LoVo (cell line): ENCODE measurements around the gene COL4A4.
A peak's percentile ranks its signal among the peaks of the same experiment; 100 is the strongest.

Source experiments
- DNase-seq: peaks from one replicate; pipeline ENCODE4 v3.0.0-alpha.2; 2016; ENCODE audit warnings: low spot score

The COL4A4 gene

DNA sequence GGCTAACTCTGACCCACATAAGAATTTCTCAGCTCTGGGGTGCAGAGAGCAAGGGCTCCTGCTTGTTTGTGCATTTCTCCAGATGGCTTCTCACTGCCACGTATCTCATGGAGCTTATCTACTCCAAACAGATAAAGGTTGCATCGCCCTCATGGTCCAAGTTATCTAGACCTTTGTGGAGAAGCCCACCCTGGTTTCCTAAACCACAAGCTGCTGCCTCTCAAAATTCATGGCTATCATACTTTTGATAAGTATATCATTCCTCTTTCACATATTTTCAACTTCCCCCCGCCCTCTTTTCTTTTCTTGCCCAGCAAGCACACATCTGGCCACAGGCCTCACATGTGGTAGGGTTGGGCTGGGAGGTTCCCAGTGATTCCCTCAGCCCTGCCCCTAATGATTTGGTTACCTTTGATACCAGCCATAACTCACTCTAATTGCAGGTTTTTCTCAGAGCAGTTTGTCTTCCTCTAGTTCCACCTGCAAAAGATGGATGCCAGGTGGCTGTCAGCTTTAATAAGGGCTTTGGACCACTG, 182.1 kb downstream of the COL4A4 start:
- no peak for DNase-seq

DNA sequence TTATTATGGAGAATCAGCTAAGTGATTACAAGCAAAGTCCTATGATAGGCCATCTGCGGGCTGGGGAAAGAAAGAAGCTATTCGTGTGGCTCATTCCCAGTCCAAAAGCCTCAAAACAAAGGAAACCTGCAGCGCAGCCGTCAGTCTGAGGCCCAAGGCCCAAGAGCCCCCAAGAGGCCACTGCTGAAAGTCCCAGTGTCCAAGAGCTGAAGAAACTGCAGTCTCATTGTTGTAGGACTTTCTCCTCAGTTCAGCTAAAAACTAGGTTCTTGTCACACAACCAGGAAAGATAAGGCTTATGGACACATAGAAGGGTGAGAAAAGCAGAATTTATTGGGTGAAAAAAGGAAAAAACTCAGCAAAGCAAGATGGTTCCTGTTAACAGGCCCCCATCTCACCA, 185.0 kb downstream of the COL4A4 start:
- DNase-seq: no peak

DNA sequence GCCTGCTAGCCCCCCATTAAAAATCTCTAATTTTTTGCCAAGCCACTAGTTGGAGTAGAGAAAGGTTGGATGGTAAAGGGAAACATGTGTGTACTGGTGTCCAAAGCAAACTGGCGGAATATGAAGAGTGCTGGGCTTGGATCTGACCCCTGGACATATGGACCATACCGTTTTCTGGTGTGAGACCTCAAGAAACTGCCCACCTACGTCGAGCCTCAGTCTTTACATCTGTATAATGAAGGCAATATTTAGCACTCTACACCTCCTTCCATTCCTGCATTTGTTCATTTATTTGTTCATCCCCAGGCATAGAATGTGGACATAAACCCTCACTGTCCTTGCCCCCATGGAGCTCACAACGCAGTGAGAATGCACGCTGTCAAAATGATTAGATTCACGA, 185.7 kb downstream of the COL4A4 start:
- DNase-seq: no peak

DNA sequence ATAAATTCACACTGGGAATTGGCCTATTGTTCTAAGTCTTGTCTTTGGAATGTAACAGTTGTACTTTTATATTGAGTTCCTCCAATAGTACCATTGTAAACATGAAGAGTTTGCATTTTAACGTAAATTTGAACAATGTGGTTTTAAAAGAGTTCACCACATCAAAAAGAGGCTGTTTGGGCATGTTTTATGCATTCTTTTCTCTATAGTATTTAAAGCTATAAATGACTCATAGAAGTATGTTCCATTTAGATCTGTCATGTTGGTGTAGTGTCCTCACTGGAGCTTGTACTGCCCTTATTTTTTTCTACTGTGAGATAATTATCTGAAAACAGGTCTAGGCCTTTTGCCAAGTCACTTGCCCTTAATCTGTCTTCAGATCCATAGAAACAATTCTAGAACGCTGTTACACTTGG, 186.2 kb downstream of the COL4A4 start:
- peak; percentile 74 for DNase-seq

DNA sequence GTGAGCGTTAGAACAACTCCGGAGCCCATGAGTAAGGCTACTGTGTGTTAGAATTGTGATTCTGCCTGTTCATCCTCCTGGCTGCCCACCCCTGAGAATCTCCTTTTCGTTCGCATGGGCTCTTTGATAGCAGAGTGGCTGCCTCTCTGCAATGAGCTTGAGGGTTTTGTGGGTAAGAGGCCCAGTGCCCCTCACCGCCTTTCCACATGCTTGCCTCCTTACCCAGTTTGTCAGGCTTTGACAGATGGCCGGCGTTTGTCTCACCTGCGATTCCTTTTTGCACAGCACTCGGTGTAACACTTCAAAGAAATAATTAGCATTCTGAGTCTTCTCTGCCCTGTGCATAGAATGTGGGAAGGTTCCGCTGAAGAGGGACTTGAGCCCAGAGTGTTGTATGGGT, 190.2 kb downstream of the COL4A4 start:
- no peak for DNase-seq

DNA sequence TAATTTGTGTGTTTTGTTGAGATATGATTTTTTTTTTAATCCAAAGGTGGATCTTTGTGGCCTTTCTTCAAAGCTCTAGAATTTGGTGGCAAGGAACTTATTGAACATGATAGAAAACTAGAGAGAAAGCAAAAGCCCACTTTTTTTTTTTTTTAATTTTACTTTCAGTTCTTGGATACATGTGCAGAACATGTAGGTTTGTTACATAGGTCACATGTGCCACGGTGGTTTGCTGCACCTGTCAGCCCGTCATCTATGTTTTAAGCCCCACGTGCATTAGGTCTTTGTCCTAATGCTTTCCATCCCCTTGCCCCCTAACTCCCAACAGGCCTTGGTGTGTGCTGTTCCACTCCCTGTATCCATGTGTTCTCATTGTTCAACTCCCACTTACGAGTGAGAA, 192.2 kb downstream of the COL4A4 start:
- DNase-seq: no peak

DNA sequence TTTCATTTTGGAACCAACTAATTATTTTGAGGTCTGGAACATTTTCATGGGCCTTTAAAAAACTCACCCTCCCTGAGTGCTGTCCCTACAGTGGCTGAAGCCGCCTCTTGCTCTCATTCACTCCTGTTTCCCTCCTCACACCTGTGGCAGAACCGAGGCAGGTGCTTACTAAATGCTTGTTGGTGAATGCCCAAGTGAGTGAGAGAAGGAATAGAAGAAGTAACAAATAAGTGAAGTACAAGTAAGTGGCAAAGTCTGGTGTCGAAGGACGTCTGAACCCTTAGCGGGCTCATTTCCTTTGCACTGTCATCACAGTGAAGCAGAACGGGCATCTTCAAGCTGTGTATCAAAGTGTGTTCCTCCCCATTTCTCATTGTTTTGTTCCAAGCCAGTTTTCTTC, 192.9 kb downstream of the COL4A4 start:
- DNase-seq: no peak

DNA sequence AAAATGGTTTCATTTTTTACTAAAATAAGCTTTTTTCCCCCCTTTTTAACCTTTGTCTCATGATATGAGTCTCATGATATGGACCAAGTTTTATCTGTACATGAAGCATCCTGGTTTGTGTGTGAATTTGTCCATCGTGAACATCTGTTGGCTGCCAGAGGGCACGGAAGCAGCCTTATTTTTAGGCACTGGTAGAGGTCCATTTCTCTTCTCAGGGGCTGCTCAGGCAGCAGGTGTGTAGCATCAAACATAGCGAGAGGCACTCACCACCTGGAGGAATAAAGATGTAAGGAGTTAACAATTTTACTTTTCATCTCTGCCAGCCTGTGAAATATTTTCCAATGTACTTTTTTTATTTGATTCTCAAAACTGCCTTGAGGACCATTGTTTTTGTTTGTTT, 193.6 kb downstream of the COL4A4 start:
- no peak for DNase-seq

DNA sequence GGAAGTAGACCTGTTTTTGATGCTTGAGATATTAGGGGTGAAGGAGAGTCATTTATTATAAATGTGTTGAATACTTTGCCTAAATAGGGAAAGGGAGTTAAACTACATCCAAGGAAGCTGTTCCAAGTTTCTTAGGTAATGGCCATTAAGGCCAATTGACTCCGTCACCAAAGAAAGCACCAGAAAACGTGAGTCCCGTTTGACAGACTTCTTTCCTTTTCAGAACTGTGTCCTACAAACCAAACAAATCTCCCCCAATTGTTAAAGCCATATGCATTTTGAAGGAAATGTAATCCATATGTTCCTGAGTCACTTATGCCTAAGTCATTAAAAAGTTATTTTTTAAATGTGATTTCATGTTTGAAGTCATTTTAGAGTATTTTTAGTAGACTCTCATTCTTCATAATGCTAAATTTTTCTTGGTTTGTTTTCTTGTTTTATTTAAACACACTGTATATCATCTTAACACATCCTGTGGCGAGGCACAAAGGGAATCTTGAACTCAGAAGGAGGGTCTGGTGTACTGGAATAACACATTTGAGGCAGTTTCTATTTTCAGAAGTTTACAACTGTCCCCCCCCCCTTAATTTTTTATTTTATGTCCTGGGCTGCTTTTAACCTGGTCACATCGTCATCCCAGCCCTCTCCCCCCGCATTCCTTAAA, 194.5 kb downstream of the COL4A4 start:
- DNase-seq: no peak

DNA sequence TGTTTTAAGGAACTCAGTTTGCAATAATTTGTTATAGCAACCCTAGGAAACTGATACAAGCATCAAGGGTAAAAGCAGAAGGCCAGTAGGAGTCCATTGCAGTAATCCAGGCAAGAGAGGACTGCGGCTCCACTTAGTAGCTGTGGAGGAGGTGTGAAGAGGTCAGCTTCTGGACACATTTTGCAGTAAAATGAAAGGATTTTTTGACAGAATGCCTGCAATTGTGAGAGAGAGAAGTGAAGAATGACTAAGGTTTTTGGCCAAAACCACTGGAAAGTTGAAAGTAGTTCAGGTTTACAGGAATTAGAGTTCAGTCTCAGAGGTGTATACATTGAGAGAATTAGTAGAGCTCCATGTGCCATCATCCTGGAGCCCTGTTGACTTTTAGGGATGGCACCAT, 198.6 kb downstream of the COL4A4 start:
- DNase-seq: no peak

DNA sequence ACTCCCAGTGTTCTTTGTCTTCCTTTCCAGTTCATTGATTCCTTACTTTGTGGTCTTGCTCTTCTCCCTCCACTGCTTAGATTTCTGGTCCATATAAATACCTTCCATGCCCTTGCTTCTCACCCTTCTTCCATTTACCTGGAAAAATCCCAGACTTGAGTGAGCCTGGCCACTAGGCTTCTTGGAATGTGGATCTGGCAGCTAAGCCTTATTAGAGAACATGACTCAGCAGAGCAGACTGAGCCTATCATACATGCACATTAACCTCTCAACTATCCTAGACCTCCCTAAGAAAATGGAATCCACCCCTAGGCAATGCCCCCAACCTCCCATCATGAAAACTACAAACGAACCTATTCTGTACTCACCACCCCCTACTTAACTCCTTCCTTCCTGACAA, 200.5 kb downstream of the COL4A4 start:
- DNase-seq: peak; percentile 36

DNA sequence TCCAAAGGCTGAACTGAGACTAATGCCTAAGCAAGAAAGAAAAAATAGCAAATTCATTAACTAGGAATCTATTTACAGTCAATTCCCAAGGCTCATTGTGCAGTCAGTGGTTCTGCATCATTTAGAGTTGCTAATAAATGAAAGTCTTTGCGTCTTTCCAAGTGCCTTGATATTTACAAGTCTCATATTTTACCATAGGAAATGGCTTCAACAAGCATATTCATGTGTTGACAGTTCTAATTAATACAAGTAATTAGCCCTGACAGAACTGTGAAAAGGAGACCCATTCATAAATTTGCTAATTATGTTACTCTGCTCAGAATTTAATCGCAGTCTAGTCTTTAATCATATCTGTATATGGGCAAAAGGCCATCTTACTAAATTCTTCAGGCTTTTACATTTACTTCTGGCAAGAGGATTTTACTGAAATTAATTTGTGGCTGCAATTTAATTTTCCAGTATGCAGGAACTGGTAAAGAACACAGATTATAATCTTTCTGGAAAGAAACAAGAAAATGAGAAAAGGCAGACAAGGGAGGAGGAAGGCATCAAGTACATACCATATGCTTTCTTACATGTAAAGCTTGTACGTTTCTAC, 201.7 kb downstream of the COL4A4 start:
- DNase-seq: no peak

DNA sequence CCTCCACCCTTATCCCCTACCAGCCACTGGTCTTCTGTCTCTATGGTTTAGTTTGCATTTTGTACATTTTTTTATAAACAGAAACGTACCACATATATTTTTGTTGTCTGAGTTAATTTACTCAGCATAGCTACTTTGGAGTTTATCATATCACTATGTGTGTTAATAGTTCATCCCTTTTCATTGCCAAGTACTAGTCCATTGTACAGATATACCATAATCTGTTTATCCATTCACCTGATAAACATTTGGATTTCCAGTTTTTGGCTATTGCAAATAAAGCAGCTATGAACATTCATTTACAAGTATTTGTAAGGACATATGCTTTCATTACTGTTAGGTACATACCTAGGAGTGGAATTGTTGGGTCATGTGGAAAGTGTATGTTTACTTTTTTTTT, 204.6 kb downstream of the COL4A4 start:
- DNase-seq: no peak

DNA sequence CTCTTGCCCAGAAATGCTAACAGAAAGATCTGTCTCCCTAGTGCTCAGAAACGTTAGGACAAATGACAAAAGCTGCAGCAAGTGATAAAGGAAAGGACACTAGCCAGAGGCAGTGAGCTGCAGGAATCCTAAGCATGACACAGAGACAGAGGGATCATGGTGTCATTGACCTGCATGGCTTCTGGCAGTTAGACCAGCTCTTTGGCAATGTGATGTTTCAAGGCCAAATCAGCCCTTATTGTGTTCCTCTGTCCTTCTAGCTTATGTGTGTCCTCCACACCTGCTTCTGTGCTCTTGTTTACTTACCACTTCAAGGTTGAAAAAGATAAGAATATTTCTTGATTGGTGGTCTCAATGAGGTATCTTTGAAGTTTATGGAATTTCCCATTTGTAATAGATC, 207.3 kb downstream of the COL4A4 start:
- DNase-seq: no peak

DNA sequence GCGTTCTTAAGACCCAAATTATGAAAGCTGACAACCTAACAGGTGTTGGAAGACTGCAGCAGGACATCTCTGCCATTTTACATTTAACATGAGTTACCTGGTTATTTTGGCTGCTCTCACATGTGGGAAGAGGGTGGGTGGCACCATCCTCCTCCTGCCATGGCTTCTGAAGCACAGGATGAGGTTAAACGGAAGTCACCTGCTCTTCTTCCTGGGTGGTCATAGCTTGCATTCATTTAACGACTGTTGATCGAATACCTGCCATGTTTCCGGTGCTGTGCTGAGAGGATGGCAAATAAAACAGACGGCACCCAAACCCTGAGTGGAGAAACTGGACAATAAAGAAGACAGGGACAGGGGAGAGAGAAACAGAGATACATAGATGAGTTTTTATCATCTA, 210.2 kb downstream of the COL4A4 start:
- no peak for DNase-seq

DNA sequence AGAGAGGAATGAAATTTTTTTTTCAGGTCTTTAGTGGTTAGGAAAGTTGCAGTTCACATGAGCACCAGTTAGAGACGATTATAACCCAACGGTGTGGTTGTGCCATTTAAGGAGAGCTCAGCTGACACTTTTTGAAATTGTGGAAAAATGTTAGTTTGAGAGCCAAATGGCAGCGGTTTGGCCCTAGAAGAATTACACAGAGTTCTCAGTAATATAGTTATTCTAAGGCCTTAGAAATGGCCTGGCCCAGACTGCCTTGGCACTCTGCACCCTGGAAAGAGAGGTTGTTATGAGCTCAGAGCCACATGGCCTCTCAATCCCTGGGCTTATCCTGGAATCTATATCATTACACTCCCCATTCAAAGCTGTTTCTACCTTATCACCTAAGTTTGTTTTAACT, 210.8 kb downstream of the COL4A4 start:
- DNase-seq: no peak
